Endothelial cell of umbilical vein (primary cell): ENCODE data around the gene CALD1. TPM values are rescaled to one million over a fixed set of nuclear protein-coding genes. Genes with fewer than 3 reads are reported as not detected.

ENCODE experiments used
- BruUV-seq: library from RNA; stranded (reverse); fragments of 400-500 nt; replicated peaks from 2 replicates; lab custom pipeline; 2021; lab: Mats Ljungman, UMichigan
- CTCF ChIA-PET: fragments of 300-600, 350-600 bp; sonication (Branson Sonifier 250); formaldehyde crosslinking; loops from one replicate; lab custom pipeline; 2021; ENCODE audit warnings: antibody characterized with exemption, inconsistent platforms; lab: Charles Lee
- POLR2A ChIA-PET: fragments of 300-600, 350-600 bp; sonication (Branson Sonifier 250); formaldehyde crosslinking; loops from one replicate; lab custom pipeline; 2021; ENCODE audit warnings: antibody characterized with exemption, inconsistent platforms; lab: Charles Lee
- DNase-seq: peaks from one replicate; pipeline ENCODE4 v3.0.0-alpha.2; 2011; ENCODE audit warnings: low read depth, low spot score
- FAIRE-seq: peaks from 2 replicates; lab custom pipeline; 2011; peaks lifted over from hg19 to GRCh38; lab: Jason Lieb, UNC
- H2AFZ ChIP-seq: 2 replicates; pipeline ENCODE4 v1.6.0; 2012; ENCODE audit warnings: low read depth, low read length, control low read depth, inconsistent platforms
- H3K27ac ChIP-seq: 2 replicates; pipeline ENCODE4 v1.5.1; 2011; ENCODE audit warnings: low read depth, mild to moderate bottlenecking, control low read depth, low read length, moderate library complexity; ENCODE audit not compliant: insufficient read depth
- H3K27me3 ChIP-seq, 2 experiments: 2 replicates each; pipeline versions ENCODE4 v1.6.0 to v1.6.1; 2011; ENCODE audit warnings: low read length in 2 of 2, mixed read lengths in 1 of 2; ENCODE audit not compliant: control insufficient read depth in 2 of 2, insufficient read depth in 2 of 2
- H3K36me3 ChIP-seq, 2 experiments: 2 replicates in 1 of 2; 3 replicates in 1 of 2; pipeline ENCODE4 v1.5.1; 2011; ENCODE audit warnings: low read length in 2 of 2, mild to moderate bottlenecking in 1 of 2, moderate library complexity in 1 of 2; ENCODE audit not compliant: control insufficient read depth in 2 of 2, insufficient read depth in 2 of 2; ENCODE audit errors: extremely low read depth in 1 of 2
- H3K4me1 ChIP-seq: 3 replicates; pipeline ENCODE4 v1.5.1; 2011; ENCODE audit warnings: mild to moderate bottlenecking, low read length; ENCODE audit not compliant: control insufficient read depth, insufficient read depth; ENCODE audit errors: extremely low read depth
- H3K4me2 ChIP-seq: 2 replicates; pipeline ENCODE4 v1.6.1; 2011; ENCODE audit warnings: low read length, control low read depth, mixed read lengths; ENCODE audit not compliant: insufficient read depth
- H3K4me3 ChIP-seq, 3 experiments: fragments of 200-600 bp in 1 of 3; sonication (generic), shearing (Covaris generic) in 1 of 3; replicated peaks in 1 of 3; 2 replicates each; pipeline ENCODE4 v1.5.1; 2011 to 2016; ENCODE audit warnings: control low read depth in 3 of 3, low read length in 3 of 3, mild to moderate bottlenecking in 2 of 3, inconsistent platforms in 1 of 3, low read depth in 1 of 3, moderate library complexity in 1 of 3; ENCODE audit not compliant: insufficient read depth in 1 of 3
- H3K79me2 ChIP-seq: 2 replicates; pipeline ENCODE4 v1.6.0; 2012; ENCODE audit warnings: low read length, inconsistent platforms; ENCODE audit not compliant: control insufficient read depth, insufficient read depth
- H3K9ac ChIP-seq: replicated peaks from 2 replicates; pipeline ENCODE3; 2011; ENCODE audit warnings: low read length, control low read depth; ENCODE audit not compliant: insufficient read depth; ENCODE audit errors: extremely low read depth
- H3K9me1 ChIP-seq: replicated peaks from 3 replicates; pipeline ENCODE4 v1.6.0; 2011; ENCODE audit warnings: mild to moderate bottlenecking, low read length; ENCODE audit not compliant: control insufficient read depth, insufficient read depth; ENCODE audit errors: extremely low read depth
- H3K9me3 ChIP-seq: replicated peaks from 2 replicates; pipeline ENCODE4 v1.5.1; 2012; ENCODE audit warnings: low read length, inconsistent platforms; ENCODE audit not compliant: control insufficient read depth, insufficient read depth
- H4K20me1 ChIP-seq: replicated peaks from 2 replicates; pipeline ENCODE3; 2011; ENCODE audit warnings: mild to moderate bottlenecking, low read length; ENCODE audit not compliant: control insufficient read depth, insufficient read depth; ENCODE audit errors: extremely low read depth
- EZH2 ChIP-seq: IDR thresholded peaks from 2 replicates; pipeline ENCODE4 v1.6.1; 2012; ENCODE audit warnings: borderline replicate concordance, low read depth, mild to moderate bottlenecking, moderate library complexity, low read length, inconsistent platforms; ENCODE audit not compliant: severe bottlenecking
- FOS ChIP-seq: IDR thresholded peaks from 2 replicates; pipeline ENCODE4 v1.6.1; 2011; ENCODE audit warnings: mild to moderate bottlenecking, low read length, moderate library complexity, borderline replicate concordance; ENCODE audit not compliant: insufficient read depth
- GATA2 ChIP-seq: IDR thresholded peaks from 2 replicates; pipeline ENCODE4 v1.7.0; 2011; ENCODE audit warnings: low read depth, mild to moderate bottlenecking, moderate library complexity, mixed read lengths, low read length; ENCODE audit not compliant: insufficient read length, insufficient read depth
- JUN ChIP-seq: IDR thresholded peaks from 2 replicates; pipeline ENCODE4 v1.6.1; 2011; ENCODE audit warnings: borderline replicate concordance, low read depth; ENCODE audit not compliant: insufficient read length, insufficient read depth
- MYC ChIP-seq: IDR thresholded peaks from one replicate; pipeline ENCODE4 v1.6.1; 2011; ENCODE audit warnings: mild to moderate bottlenecking, low read depth, low read length
- POLR2A ChIP-seq: IDR thresholded peaks from 2 replicates; pipeline ENCODE4 v1.6.1; 2012; ENCODE audit warnings: low read depth, mild to moderate bottlenecking, control low read depth, low read length
- POLR2AphosphoS5 ChIP-seq: IDR thresholded peaks from 2 replicates; pipeline ENCODE4 v1.6.1; 2012; ENCODE audit warnings: low read depth, mild to moderate bottlenecking, control low read depth, low read length, moderate library complexity; ENCODE audit not compliant: insufficient read depth
- dilution Hi-C: fragments of 300-500 bp; cut with MboI; formaldehyde crosslinking; loops from one replicate; pipeline ENCODE4 v1.15.0; 2019; ENCODE audit warnings: low sequenced_read_pairs; ENCODE audit not compliant: extremely low pct_ligation_motif_present
- intact Hi-C: fragments of 100-400 bp; cut with micrococcal nuclease; formaldehyde crosslinking; loops from one replicate; pipeline ENCODE4 v1.10.0; 2022
- polyA plus RNA-seq, 4 experiments: library from polyadenylated mRNA; depleted of rRNA in 3 of 4; stranded (reverse) in 3 of 4; unstranded in 1 of 4; fragments of >200 nt; gene quantifications; 2 replicates each; pipeline versions ENCODE4 v1.2.1 to v1.2.3, GENCODE V29; 2011 to 2012; ENCODE audit warnings: missing spikeins in 1 of 4
- total RNA-seq: library from RNA; stranded (reverse); gene quantifications from 2 replicates; pipeline ENCODE4 v1.2.3, GENCODE V29; 2021
- TF ChIP-seq, protein P1 (sequence below), 2 donors: IDR thresholded peaks; 1 replicate in 1 of 2; 2 replicates in 1 of 2; pipeline ENCODE4 v1.5.1; 2011; ENCODE audit warnings: low read length in 2 of 2, mild to moderate bottlenecking in 2 of 2, moderate library complexity in 2 of 2, control low read depth in 1 of 2, inconsistent platforms in 1 of 2, low read depth in 1 of 2; ENCODE audit not compliant: insufficient read depth in 1 of 2; ENCODE audit errors: extremely low read depth in 1 of 2
- TF ChIP-seq, protein P2 (sequence below): IDR thresholded peaks from 2 replicates; pipeline ENCODE4 v1.6.1; 2011; ENCODE audit not compliant: insufficient read depth, insufficient read length

Gene CALD1
- total and polyA plus RNA-seq, 2 donors (not counting 3 experiments of a cell fraction or from before 2014, with no cell fraction given), result 136 to 307 TPM

DNA sequence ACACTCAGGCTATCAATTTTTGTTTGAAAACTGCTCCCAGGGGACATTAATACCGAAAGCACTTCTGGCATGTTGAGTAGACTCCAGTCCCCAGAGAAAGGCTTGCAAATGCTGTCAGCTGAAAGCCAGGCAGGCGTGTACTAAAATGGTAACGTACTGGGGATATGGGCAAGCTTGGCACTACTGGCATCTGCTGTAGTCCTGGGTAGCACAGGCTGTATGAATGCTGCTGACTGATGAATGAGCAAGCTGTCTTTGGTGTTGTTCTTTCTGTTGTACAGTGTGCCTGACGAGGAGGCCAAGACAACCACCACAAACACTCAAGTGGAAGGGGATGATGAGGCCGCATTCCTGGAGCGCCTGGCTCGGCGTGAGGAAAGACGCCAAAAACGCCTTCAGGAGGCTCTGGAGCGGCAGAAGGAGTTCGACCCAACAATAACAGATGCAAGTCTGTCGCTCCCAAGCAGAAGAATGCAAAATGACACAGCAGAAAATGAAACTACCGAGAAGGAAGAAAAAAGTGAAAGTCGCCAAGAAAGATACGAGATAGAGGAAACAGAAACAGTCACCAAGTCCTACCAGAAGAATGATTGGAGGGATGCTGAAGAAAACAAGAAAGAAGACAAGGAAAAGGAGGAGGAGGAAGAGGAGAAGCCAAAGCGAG, 153.4 kb downstream of the CALD1 start:
- no TSS peak for BruUV-seq
- Histone ChIP-seq H2AFZ (no peak overlapping the region), H3K27me3 (no peaks in the 10 kb centered on the region), H3K4me3 (no peak overlapping the region), H3K9me3 (no peaks in the 10 kb centered on the region), H3K9ac (no peak overlapping the region), H3K4me2 (no peak overlapping the region), H4K20me1 (no peaks in the 10 kb centered on the region), H3K79me2 (peaks cover 6% of the 10 kb centered on the region), H3K36me3 (peaks cover 34 to 43% of the 10 kb centered on the region in 2 experiments), H3K27ac (no peak overlapping the region), H3K9me1 (no peaks in the 10 kb centered on the region), H3K4me1 (peaks cover 7% of the 10 kb centered on the region)
- TF ChIP-seq FOS (no peak), MYC (no peak), JUN (no peak), EZH2 (no peak), POLR2AphosphoS5 (no peak), POLR2A (no peak), GATA2 (no peak)
- TF ChIP-seq, protein P1, sequence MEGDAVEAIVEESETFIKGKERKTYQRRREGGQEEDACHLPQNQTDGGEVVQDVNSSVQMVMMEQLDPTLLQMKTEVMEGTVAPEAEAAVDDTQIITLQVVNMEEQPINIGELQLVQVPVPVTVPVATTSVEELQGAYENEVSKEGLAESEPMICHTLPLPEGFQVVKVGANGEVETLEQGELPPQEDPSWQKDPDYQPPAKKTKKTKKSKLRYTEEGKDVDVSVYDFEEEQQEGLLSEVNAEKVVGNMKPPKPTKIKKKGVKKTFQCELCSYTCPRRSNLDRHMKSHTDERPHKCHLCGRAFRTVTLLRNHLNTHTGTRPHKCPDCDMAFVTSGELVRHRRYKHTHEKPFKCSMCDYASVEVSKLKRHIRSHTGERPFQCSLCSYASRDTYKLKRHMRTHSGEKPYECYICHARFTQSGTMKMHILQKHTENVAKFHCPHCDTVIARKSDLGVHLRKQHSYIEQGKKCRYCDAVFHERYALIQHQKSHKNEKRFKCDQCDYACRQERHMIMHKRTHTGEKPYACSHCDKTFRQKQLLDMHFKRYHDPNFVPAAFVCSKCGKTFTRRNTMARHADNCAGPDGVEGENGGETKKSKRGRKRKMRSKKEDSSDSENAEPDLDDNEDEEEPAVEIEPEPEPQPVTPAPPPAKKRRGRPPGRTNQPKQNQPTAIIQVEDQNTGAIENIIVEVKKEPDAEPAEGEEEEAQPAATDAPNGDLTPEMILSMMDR (IDR thresholded peaks at IDR 0.05; ENCODE audit: extremely low read depth in 1 of 2, insufficient read depth in 1 of 2, low read depth in 1 of 2, low read length in 2 of 2), result no peak
- TF ChIP-seq, protein P2, sequence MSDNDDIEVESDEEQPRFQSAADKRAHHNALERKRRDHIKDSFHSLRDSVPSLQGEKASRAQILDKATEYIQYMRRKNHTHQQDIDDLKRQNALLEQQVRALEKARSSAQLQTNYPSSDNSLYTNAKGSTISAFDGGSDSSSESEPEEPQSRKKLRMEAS, result no peak
- FAIRE-seq (no peak), DNase-seq (no peak)
- intact Hi-C loops (no loop called here), dilution Hi-C loops (no loop called here)
- POLR2A ChIA-PET, result no interaction called here
- CTCF ChIA-PET, result no interaction called here
